Measurements from ENCODE around the gene NRIP3. TPM values are rescaled to one million over a fixed set of nuclear protein-coding genes. Genes with fewer than 3 reads are reported as not detected.
A peak's percentile ranks its signal among the peaks of the same experiment; 100 is the strongest.

The NRIP3 gene
- total RNA-seq = 0.56 TPM
- long read RNA-seq, partial matches to known transcripts = 0 of 2 reads
- long read RNA-seq, other reads (novel, unspliced or antisense) = 1 of 2 reads

DNA sequence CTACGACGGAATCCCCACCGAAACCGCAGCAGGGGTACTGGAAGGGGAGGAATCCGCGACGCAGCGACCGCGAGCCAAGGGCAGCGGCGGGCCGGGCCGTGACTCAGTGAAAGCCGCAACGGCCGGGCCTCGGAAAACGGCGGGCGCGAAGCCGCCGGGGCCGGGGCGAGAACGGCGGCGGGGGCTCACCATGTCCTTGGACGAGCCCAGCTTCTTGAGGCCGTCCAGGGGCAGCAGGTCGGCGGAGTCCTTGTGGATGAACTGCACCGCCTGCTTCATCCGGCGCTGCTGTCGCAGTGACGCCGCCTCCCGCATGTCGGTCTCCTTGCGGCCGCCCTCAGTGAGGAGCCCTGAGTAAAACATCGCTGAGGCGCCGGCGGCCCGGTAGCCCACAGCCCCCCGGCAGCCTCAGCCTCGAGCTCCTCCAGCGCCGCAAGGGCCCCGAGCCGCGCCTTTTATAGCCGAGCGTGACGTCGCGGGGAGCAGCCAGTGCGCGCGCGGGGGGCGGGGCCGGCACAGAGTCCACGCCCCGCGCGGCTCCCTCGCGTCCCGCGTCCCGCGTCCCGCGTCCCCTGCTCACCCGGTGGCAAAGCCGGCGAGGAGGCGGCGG lies at the start of gene NRIP3:
TSS of gene NRIP3 (minus strand) at position 429 of the 610 bp plus-strand sequence. CDS start at position 363, 66 bp downstream.
- TF ChIP-seq, protein P1, sequence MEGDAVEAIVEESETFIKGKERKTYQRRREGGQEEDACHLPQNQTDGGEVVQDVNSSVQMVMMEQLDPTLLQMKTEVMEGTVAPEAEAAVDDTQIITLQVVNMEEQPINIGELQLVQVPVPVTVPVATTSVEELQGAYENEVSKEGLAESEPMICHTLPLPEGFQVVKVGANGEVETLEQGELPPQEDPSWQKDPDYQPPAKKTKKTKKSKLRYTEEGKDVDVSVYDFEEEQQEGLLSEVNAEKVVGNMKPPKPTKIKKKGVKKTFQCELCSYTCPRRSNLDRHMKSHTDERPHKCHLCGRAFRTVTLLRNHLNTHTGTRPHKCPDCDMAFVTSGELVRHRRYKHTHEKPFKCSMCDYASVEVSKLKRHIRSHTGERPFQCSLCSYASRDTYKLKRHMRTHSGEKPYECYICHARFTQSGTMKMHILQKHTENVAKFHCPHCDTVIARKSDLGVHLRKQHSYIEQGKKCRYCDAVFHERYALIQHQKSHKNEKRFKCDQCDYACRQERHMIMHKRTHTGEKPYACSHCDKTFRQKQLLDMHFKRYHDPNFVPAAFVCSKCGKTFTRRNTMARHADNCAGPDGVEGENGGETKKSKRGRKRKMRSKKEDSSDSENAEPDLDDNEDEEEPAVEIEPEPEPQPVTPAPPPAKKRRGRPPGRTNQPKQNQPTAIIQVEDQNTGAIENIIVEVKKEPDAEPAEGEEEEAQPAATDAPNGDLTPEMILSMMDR (IDR thresholded peaks at IDR 0.05) = no peak
- peak within 1 kb of the TSS; percentile 58 for H3K4me3 ChIP-seq
- peak; percentile 90 to 91 for ATAC-seq
- H3K9me3 ChIP-seq = no peaks in the 10 kb centered on the region
- intact Hi-C loops (cut with DNase I) = no loop called here
- H3K27ac ChIP-seq = no peak within 1 kb of the TSS
- peak; percentile 83 for DNase-seq
- peaks cover 22% of the 10 kb centered on the region for H3K4me1 ChIP-seq
- no peaks in the 10 kb centered on the region for H3K36me3 ChIP-seq
- H3K27me3 ChIP-seq (ENCODE audit: low read depth) = peaks cover 49% of the 10 kb centered on the region

DNA sequence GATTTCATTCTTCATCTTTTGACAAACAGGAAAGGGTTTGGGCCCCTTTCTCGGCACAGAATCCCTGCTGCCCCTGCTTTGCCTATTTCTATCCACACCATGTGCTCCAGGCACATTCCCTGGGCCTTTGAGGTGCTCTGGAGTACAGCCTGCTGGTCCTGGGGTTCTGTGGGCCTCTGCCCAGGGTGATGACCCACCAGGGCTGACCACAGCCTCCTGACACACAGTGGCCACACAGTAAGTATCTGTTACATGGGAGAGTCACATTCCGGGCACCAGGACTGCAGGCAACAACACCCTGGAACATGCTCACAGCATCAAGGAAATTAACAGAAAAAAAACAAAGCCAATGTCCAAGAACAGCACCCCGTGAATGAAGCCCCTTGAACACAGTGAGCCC lies 48.5 kb upstream of the NRIP3 start:
- Histone ChIP-seq H3K4me1 (peaks cover 14% of the 10 kb centered on the region), H3K4me3 (no peak overlapping the region), H3K27me3 (ENCODE audit: low read depth) (no peaks in the 10 kb centered on the region), H3K27ac (no peak overlapping the region), H3K36me3 (no peaks in the 10 kb centered on the region), H3K9me3 (no peaks in the 10 kb centered on the region)
- TF ChIP-seq, protein P1 (IDR thresholded peaks at IDR 0.05) = no peak
- intact Hi-C loops (cut with DNase I) = no loop called here
- DNase-seq = no peak
- no peak for ATAC-seq

DNA sequence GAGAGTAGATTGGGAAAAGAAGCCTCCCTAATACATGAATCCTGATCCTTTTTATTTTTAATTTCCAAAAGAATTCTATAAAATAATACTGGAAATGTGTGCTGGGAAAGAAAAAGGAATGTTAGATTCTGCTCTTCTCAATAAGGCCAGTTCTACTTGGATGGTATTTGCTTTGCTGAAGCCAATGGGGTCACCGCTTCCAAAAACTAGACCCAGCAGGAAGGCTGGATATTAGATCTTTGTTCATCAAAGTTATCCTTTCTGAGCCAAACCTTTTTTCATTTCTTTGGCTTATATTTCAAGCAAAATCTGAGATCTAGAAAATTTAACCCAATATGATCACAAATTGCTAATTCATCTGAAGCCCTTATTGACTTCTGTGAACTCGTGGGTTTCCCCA lies 46.2 kb upstream of the NRIP3 start:
- peaks cover 21% of the 10 kb centered on the region for H3K4me1 ChIP-seq
- no peaks in the 10 kb centered on the region for H3K36me3 ChIP-seq
- ATAC-seq (no peak), DNase-seq (no peak)
- no peak overlapping the region for H3K4me3 ChIP-seq
- TF ChIP-seq, protein P1 (IDR thresholded peaks at IDR 0.05) = no peak
- no peak overlapping the region for H3K27ac ChIP-seq
- H3K27me3 ChIP-seq (ENCODE audit: low read depth) = no peaks in the 10 kb centered on the region
- H3K9me3 ChIP-seq = no peaks in the 10 kb centered on the region
- intact Hi-C loops (cut with DNase I) = no loop called here

DNA sequence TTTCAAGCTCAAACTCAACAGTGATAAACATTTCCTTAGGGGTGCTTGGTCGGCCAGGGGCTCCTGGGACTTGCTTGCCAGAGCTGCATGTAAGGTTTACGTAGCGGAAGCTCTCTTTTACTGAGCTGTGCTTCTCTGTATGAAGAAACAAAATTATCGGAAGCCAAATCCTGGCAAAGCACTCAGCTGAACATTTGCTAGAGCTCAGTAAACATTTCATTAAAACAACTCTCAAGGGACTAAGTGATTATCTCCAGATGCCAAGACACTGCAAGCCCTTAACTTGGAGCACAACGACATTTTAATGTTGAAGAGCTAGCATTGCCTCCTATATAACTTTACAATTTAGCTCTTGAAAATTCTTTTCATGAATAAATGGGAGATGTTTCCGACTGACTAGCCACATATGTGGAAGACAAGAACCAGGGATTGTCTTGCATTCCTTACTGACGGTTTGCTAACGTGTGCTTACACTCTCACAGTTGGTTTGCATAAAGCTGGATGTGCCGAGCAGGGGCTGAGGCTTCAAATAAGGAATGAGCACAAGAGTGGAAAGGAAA lies 44.2 kb upstream of the NRIP3 start:
- no peak overlapping the region for H3K4me3 ChIP-seq
- no peaks in the 10 kb centered on the region for H3K9me3 ChIP-seq
- H3K4me1 ChIP-seq = peaks cover 21% of the 10 kb centered on the region
- no peak for DNase-seq
- no peaks in the 10 kb centered on the region for H3K27me3 ChIP-seq (ENCODE audit: low read depth)
- H3K36me3 ChIP-seq = no peaks in the 10 kb centered on the region
- TF ChIP-seq, protein P1 (IDR thresholded peaks at IDR 0.05) = no peak
- intact Hi-C loops (cut with DNase I) = no loop called here
- peak; percentile 27 to 67 for ATAC-seq
- H3K27ac ChIP-seq = peak overlapping the region; percentile 32

DNA sequence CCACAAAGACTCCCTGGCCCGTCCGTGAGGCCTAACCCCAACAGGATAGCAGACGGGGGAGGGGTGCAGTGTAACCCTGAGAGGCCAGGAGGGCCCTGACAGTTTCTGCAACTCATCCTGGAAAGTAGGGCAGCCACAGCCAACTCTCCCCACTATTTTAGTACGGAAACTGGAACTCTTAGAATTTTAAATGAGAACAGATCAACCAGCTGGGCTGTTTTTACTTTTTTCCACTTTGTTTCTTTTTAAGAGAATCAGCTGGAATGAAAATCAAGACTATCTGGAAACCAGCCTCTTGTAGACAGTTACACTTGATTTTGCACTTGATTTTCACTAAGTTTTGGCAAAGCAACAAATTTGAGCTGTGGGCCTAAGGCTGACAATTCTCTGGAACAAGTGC lies 42.7 kb upstream of the NRIP3 start:
- ATAC-seq (peak in 1 of 2 donors; percentile 33), DNase-seq (no peak)
- no peaks in the 10 kb centered on the region for H3K27me3 ChIP-seq (ENCODE audit: low read depth)
- no peaks in the 10 kb centered on the region for H3K36me3 ChIP-seq
- no peak overlapping the region for H3K27ac ChIP-seq
- H3K4me3 ChIP-seq = no peak overlapping the region
- intact Hi-C loops (cut with DNase I) = no loop called here
- peaks cover 21% of the 10 kb centered on the region for H3K4me1 ChIP-seq
- TF ChIP-seq, protein P1 (IDR thresholded peaks at IDR 0.05) = no peak
- no peaks in the 10 kb centered on the region for H3K9me3 ChIP-seq

All from lower lobe of right lung (tissue), 2 donors.